Activated CD8-positive, alpha-beta T cell treated with anti-CD3 and anti-CD28 coated beads for 36 hours (primary cell): ENCODE data around the gene EPHA2. TPM values are rescaled to one million over a fixed set of nuclear protein-coding genes. Genes with fewer than 3 reads are reported as not detected.

Experiments used
- ATAC-seq: fragments of 200-7000 bp; cut with Tn5 transposase; one replicate; pipeline ENCODE4 v1.10.0; 2021; ENCODE audit warnings: mild to moderate bottlenecking, moderate library complexity
- CTCF ChIA-PET: fragments of 350-600 bp; sonication (Branson Sonifier 250); formaldehyde crosslinking; loops from one replicate; lab custom pipeline; 2021; ENCODE audit warnings: antibody characterized with exemption; lab: Charles Lee
- POLR2A ChIA-PET: fragments of 350-600 bp; sonication (Branson Sonifier 250); formaldehyde crosslinking; loops from one replicate; lab custom pipeline; 2021; ENCODE audit warnings: antibody characterized with exemption; lab: Charles Lee
- DNase-seq: peaks from one replicate; pipeline ENCODE4 v3.0.0-alpha.2; 2020
- H3K27ac Mint-ChIP-seq: one replicate; pipeline ENCODE4 v1.8.0; 2021; ENCODE audit warnings: mild to moderate bottlenecking, mixed read lengths
- H3K27me3 Mint-ChIP-seq: one replicate; pipeline ENCODE4 v1.8.0; 2021; ENCODE audit warnings: mixed read lengths
- H3K36me3 Mint-ChIP-seq: one replicate; pipeline ENCODE4 v1.8.0; 2021; ENCODE audit warnings: low read depth, mixed read lengths
- H3K4me1 Mint-ChIP-seq: one replicate; pipeline ENCODE4 v1.8.0; 2021; ENCODE audit warnings: low read depth, mixed read lengths
- H3K4me3 Mint-ChIP-seq: one replicate; pipeline ENCODE4 v1.8.0; 2021; ENCODE audit warnings: mild to moderate bottlenecking, moderate library complexity, mixed read lengths
- H3K9me3 Mint-ChIP-seq: one replicate; pipeline ENCODE4 v1.8.0; 2021; ENCODE audit warnings: mixed read lengths
- CTCF ChIP-seq: fragments of 200-600 bp; IDR thresholded peaks from one replicate; pipeline ENCODE4 v1.8.0; 2022; ENCODE audit warnings: antibody characterized with exemption, mild to moderate bottlenecking
- intact Hi-C: fragments of 100-400 bp; cut with micrococcal nuclease; formaldehyde crosslinking; loops from one replicate; pipeline ENCODE4 v1.10.0; 2022
- total RNA-seq, 2 experiments: library from RNA; stranded (reverse); gene quantifications; one replicate each; pipeline ENCODE4 v1.2.3, GENCODE V29; 2021

Gene EPHA2
- total RNA-seq, 2 experiments from 2014 or later = not detected

GRCh38 chr1:16191309-16191708 is 35.4 kb upstream of the EPHA2 start:
- H3K27me3 Mint-ChIP-seq = peaks cover 6% of the 10 kb centered on the region

DNA sequence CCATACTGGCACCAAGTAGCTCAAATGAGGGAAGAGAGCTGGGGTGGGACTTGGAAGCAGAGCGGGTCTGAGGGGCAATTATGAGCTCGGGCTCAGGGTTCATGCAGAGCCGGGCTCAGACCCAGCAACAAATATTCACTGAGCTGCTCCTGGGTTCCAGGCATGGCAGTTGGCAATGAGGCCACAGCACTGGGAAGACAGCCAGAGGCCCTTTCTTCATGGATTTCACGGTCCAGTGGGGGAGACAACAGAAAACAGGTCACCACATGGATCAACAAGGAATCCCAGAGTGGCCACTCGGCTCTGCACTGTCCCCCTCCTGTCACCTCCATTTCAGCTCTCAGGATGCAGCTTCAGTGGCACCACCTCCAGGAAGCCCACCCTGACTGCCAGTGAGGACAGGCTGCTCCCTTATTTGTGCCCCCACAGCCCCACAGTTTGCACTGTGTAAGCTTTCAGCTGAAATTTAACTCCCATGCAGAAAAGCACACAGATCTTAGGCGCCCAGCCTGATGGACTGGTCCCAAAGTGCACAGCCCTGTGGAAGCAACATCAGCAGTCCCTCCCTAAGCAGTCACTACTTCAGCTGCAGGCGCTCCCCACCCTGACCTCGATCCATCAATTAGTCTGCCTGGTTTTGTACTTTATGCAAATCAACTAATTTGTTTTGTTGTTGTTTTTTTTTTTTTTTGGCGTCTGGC is 34.2 kb upstream of the EPHA2 start:
- Mint-ChIP-seq H3K4me1 (peaks cover 4% of the 10 kb centered on the region), H3K27me3 (peaks cover 6% of the 10 kb centered on the region), H3K4me3 (no peak overlapping the region), H3K27ac (no peak overlapping the region), H3K9me3 (no peaks in the 10 kb centered on the region), H3K36me3 (no peaks in the 10 kb centered on the region)
- intact Hi-C loops = no loop called here
- DNase-seq = no peak
- CTCF ChIA-PET = interaction anchor here (1.2 to 12.2 kb wide), 2 partner anchors 53 to 110 kb away, joined by 3 to 299 read pairs; no protein-coding TSS in a partner anchor
- no peak for TF ChIP-seq CTCF
- no peak for ATAC-seq
- POLR2A ChIA-PET = interaction anchor here (1.0 to 1.2 kb wide), 2 partner anchors 59 to 111 kb away, joined by 3 read pairs; no protein-coding TSS in a partner anchor

More at GRCh38 chr1:16191309-16191708, 35.4 kb upstream of the EPHA2 start:
- DNase-seq (no peak), ATAC-seq (no peak)
- TF ChIP-seq CTCF = no peak
- Mint-ChIP-seq H3K4me3 (no peak overlapping the region), H3K9me3 (no peaks in the 10 kb centered on the region), H3K27ac (no peak overlapping the region), H3K4me1 (peaks cover 4% of the 10 kb centered on the region), H3K36me3 (no peaks in the 10 kb centered on the region)
- intact Hi-C loops = no loop called here
- POLR2A ChIA-PET = no interaction called here
- CTCF ChIA-PET = interaction anchor here (12.2 kb wide), 1 partner anchor 112 kb away, joined by 299 read pairs; no protein-coding TSS in a partner anchor

DNA sequence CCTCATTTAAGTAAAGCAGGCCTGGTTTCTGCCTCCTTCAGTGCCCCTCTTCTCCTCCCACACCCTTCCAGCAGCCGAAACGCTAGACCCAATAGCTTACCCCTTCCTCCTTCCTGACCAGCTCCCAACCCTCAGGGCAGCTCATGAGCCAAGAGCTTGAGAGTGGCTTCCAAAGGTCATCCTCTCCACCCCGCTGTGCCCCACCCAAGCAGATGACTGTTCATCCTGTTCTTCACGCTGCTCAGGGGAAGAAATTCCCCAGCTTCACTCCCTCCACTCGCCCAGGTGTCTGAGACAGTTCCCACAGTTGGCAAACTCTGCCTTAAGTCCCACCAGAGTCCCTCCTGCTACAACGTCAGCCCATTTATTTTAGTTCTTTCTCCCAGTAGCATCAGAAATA is 33.1 kb upstream of the EPHA2 start:
- H3K4me1 Mint-ChIP-seq = peaks cover 4% of the 10 kb centered on the region
- no peak overlapping the region for H3K4me3 Mint-ChIP-seq
- H3K27me3 Mint-ChIP-seq = peaks cover 6% of the 10 kb centered on the region
- CTCF ChIA-PET = interaction anchor here (1.0 to 12.2 kb wide), 7 partner anchors 11 to 122 kb away, joined by 3 to 299 read pairs (median 5); partner anchors contain the start of gene FAM131C
- DNase-seq = no peak
- POLR2A ChIA-PET = interaction anchor here (0.8 to 1.3 kb wide), 4 partner anchors 22 to 119 kb away, joined by 3 read pairs; no protein-coding TSS in a partner anchor
- intact Hi-C loops = no loop called here
- no peak for TF ChIP-seq CTCF
- H3K9me3 Mint-ChIP-seq = no peaks in the 10 kb centered on the region
- no peak overlapping the region for H3K27ac Mint-ChIP-seq
- H3K36me3 Mint-ChIP-seq = no peaks in the 10 kb centered on the region
- ATAC-seq = no peak

- TF ChIP-seq CTCF = peak; percentile 91
- CTCF ChIA-PET = interaction anchor here (0.6 to 12.2 kb wide), 20 partner anchors 19 to 180 kb away, joined by 3 to 299 read pairs (median 3); partner anchors contain the start of gene FAM131C
- DNase-seq (peak; percentile 83), ATAC-seq (peak; percentile 97)
- H3K27ac Mint-ChIP-seq = no peak overlapping the region
- no peak overlapping the region for H3K4me3 Mint-ChIP-seq
- POLR2A ChIA-PET = interaction anchor here (0.6 to 1.3 kb wide), 2 partner anchors 10 to 23 kb away, joined by 3 read pairs; no protein-coding TSS in a partner anchor
- peaks cover 6% of the 10 kb centered on the region for H3K27me3 Mint-ChIP-seq
- H3K36me3 Mint-ChIP-seq = no peaks in the 10 kb centered on the region
- peaks cover 4% of the 10 kb centered on the region for H3K4me1 Mint-ChIP-seq
- intact Hi-C loops = loop anchor here (1.0 kb wide), 1 partner anchor 109 kb away; no protein-coding TSS in a partner anchor
- H3K9me3 Mint-ChIP-seq = no peaks in the 10 kb centered on the region
These were observed 32.0 kb upstream of the EPHA2 start for GRCh38 chr1:16187748-16188401.
